K562 (cell line): Measurements from ENCODE around the gene C1orf105. TPM values are rescaled to one million over a fixed set of nuclear protein-coding genes. Genes with fewer than 3 reads are reported as not detected.
A peak's percentile ranks its signal among the peaks of the same experiment; 100 is the strongest.

Experiments used
- CBX3 ChIP-seq, 2 experiments: IDR thresholded peaks; 1 replicate in 1 of 2; 2 replicates in 1 of 2; pipeline ENCODE4 v1.6.1; 2012; ENCODE audit warnings: inconsistent platforms in 2 of 2, low read length in 2 of 2, borderline replicate concordance in 1 of 2, control low read depth in 1 of 2
- HDAC1 ChIP-seq, 2 experiments: fragments of 450-650 bp; IDR thresholded peaks; 2 replicates each; pipeline ENCODE4 v1.6.1; 2016 to 2017; ENCODE audit warnings: inconsistent platforms in 1 of 2, mild to moderate bottlenecking in 1 of 2, moderate library complexity in 1 of 2
- HDAC2 ChIP-seq: fragments of 450-650 bp; IDR thresholded peaks from 2 replicates; pipeline ENCODE4 v1.6.1; 2016; ENCODE audit warnings: mild to moderate bottlenecking
- HMGN3 ChIP-seq: IDR thresholded peaks from 2 replicates; pipeline ENCODE4 v1.6.1; 2011; ENCODE audit warnings: borderline replicate concordance, low read depth, mild to moderate bottlenecking, mixed read lengths, low read length; ENCODE audit not compliant: insufficient read length; ENCODE audit errors: extremely low read depth
- PHF21A ChIP-seq: fragments of 450-650 bp; IDR thresholded peaks from 2 replicates; pipeline ENCODE4 v1.6.1; 2017; ENCODE audit warnings: low read depth, borderline replicate concordance
- STAT5A ChIP-seq: IDR thresholded peaks from 2 replicates; pipeline ENCODE4 v1.6.1; 2012; ENCODE audit warnings: low read length, inconsistent platforms, borderline replicate concordance
- TEAD4 ChIP-seq, 2 experiments: sonication (generic) in 1 of 2; formaldehyde crosslinking in 1 of 2; IDR thresholded peaks; 2 replicates each; pipeline versions ENCODE4 v1.6.1 to v1.8.0; 2012 to 2022; ENCODE audit warnings: borderline replicate concordance in 1 of 2, inconsistent platforms in 1 of 2, low read length in 1 of 2, mild to moderate bottlenecking in 1 of 2, missing genetic modification reagents in 1 of 2
- ZNF134 ChIP-seq: fragments of 250-450 bp; sonication (Bioruptor Pico); conservative IDR thresholded peaks from 2 replicates; pipeline ENCODE4 v1.4.0; 2020
- ZNF143 ChIP-seq: sonication (generic); formaldehyde crosslinking; IDR thresholded peaks from 2 replicates; pipeline ENCODE4 v1.9.0; 2022; ENCODE audit warnings: mild to moderate bottlenecking, missing genetic modification reagents
- polyA plus RNA-seq, 8 experiments: library from polyadenylated mRNA; depleted of rRNA in 4 of 8; stranded (reverse) in 5 of 8; unstranded in 3 of 8; fragments of >200 nt; fragmentation: Nextera tagmentation in 2 of 8; fragmentation: Illumina TruSeq in 1 of 8; extraction: Ambion mirVana in 2 of 8; extraction: Trizol in 1 of 8; gene quantifications; 2 replicates each; pipeline versions ENCODE4 v1.2.1 to v1.2.3, GENCODE V29; 2011 to 2014; ENCODE audit warnings: inconsistent platforms in 1 of 8, missing spikeins in 1 of 8
- total RNA-seq, 7 experiments: library from RNA; depleted of rRNA in 6 of 7; stranded (reverse); fragments of >200 nt in 6 of 7; fragmentation: Illumina TruSeq in 2 of 7; extraction: Trizol in 2 of 7; gene quantifications; 2 replicates each; pipeline versions ENCODE4 v1.2.1 to v1.2.3, GENCODE V29; 2011 to 2021; ENCODE audit warnings: low replicate concordance in 1 of 7
- TF ChIP-seq, protein P1 (sequence below): fragments of 250-450 bp; sonication (Bioruptor Pico); IDR thresholded peaks from 2 replicates; pipeline ENCODE4 v1.5.0; 2021; ENCODE audit warnings: mild to moderate bottlenecking, moderate library complexity
- TF ChIP-seq, protein P2 (sequence below): fragments of 250-450 bp; sonication (Bioruptor Pico); IDR thresholded peaks from 2 replicates; pipeline ENCODE4 v1.8.0; 2022; ENCODE audit warnings: moderate library complexity, mild to moderate bottlenecking, inconsistent platforms
- TF ChIP-seq, protein P3 (sequence below): sonication (generic); formaldehyde crosslinking; IDR thresholded peaks from 2 replicates; pipeline ENCODE4 v1.8.1; 2023; ENCODE audit warnings: mild to moderate bottlenecking, missing genetic modification reagents
- TF ChIP-seq, protein P4 (sequence below): fragments of 450-650 bp; IDR thresholded peaks from 2 replicates; pipeline ENCODE4 v1.6.1; 2014; ENCODE audit warnings: low read depth, mild to moderate bottlenecking, moderate library complexity, borderline replicate concordance
- TF ChIP-seq, protein P5 (sequence below): conservative IDR thresholded peaks from 2 replicates; pipeline ENCODE4 v1.6.1; 2011; ENCODE audit warnings: low read depth, mild to moderate bottlenecking, low read length; ENCODE audit not compliant: control insufficient read depth

C1orf105 gene
- total and polyA plus RNA-seq, 9 of the 15 experiments (the other 6 are each of a cell fraction or from before 2014, with no cell fraction given) = 0.08 TPM; not detected in 8

DNA sequence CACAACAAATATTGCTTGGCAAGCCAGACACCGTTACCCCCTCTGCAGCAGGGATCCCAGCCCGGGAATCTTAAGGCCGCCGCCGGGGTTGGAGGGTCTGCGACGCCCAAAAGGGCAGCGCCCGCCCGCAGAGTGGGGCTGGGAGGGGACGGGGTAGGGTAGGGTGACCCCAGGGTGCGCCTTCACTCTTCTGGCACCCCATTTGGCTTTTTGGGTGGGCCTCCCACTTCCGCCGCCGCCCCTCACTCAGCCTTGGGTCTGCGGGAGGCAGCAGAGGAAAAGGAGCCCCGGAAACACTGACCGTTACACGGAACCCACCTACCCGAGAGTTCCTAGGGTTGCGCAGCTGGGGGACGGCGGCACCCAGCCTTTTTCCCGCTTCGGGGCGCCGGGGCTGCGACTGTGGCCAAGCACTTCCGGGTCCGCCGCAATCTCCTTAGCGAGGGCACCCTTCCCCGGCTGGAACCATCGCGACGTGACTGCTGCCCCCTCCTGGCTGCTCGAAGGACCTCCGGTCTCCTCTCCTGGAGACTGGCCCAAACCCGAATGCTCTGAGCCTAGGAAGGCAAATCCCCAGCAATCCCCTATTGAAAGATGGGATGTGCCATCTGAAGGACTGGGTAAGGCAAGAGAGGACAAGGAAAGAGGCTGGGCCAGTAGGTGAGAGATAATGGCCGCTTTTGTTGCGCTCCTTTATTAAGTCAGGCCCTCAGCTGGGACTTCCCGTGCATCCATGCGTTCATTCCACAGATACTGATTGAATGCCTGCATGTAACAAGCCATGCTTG lies 23.4 kb downstream of the C1orf105 start, which contains the start of gene PIGC (continued):
- no peak for TF ChIP-seq ZNF143 (CRISPR knock-in tag)
- peak; percentile 80 for TF ChIP-seq HMGN3
- no peak for TF ChIP-seq ZNF134
- TF ChIP-seq HDAC1 (IDR thresholded peaks at IDR 0.05) = peak in 1 of 2 experiments; percentile 84; a peak in 2 of 4 replicates
- TF ChIP-seq STAT5A = no peak
- TF ChIP-seq, protein P1, sequence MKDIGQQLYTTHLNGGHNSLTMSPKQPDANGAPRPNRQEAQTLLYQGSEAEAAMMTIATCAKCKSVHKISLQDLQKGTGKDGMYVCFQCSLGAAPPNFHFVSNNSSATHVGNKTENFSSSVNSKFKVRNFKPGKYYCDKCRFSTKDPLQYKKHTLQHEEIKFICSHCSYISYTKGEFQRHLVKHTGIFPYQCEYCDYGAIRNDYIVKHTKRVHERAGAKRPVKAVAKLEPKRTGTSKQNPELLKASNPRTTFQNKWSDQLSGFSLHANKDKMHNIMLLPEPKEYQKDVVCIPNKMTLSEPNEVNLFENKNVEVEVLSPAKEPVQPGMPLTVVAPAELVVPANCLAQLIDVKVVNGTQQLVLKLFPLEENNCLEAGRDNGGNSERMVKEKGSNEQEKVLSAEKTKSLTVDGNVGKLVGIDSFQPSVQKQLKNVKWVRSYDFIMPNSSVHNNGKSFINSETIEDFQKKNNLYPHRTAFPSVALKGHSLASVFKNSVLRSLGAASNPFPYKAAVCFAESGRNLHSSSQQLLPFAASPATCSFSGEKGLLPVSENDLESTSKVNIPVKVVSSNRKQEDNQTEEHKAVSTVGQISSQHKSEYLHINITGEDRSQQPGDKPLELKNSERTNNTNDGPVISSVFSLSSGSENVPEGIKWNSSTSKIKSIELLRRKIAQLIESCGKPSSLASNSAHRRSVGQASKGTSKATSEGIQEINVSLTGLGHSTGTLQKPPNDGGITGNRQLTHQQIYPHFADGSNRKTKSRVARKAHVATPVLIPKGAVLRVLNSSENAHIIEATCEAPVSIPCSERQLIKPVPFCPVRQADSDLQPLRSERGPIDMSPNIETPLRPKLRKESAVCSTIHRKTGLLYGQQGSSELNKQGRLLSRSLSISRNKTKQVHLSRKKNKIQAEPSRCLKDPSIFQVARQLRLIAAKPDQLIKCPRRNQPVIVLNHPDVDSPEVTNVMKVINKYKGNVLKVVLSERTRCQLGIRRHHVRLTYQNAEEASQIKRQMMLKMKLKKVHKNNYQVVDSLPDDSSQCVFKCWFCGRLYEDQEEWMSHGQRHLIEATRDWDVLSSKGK (CRISPR knock-in tag) = no peak
- TF ChIP-seq TEAD4 (IDR thresholded peaks at IDR 0.05; ENCODE audit: low read length) = 0 out of 2 replicates have a peak, but pooled peaks have one; percentile 12
- TF ChIP-seq TEAD4 (CRISPR knock-in tag; IDR thresholded peaks at IDR 0.05; ENCODE audit: borderline replicate concordance) = no peak
- TF ChIP-seq, protein P2, sequence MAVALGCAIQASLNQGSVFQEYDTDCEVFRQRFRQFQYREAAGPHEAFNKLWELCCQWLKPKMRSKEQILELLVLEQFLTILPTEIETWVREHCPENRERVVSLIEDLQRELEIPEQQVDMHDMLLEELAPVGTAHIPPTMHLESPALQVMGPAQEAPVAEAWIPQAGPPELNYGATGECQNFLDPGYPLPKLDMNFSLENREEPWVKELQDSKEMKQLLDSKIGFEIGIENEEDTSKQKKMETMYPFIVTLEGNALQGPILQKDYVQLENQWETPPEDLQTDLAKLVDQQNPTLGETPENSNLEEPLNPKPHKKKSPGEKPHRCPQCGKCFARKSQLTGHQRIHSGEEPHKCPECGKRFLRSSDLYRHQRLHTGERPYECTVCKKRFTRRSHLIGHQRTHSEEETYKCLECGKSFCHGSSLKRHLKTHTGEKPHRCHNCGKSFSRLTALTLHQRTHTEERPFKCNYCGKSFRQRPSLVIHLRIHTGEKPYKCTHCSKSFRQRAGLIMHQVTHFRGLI (CRISPR knock-in tag) = no peak
- TF ChIP-seq HDAC2 = peak; percentile 79; the same call in 1 of the 2 replicates
- TF ChIP-seq, protein P3, sequence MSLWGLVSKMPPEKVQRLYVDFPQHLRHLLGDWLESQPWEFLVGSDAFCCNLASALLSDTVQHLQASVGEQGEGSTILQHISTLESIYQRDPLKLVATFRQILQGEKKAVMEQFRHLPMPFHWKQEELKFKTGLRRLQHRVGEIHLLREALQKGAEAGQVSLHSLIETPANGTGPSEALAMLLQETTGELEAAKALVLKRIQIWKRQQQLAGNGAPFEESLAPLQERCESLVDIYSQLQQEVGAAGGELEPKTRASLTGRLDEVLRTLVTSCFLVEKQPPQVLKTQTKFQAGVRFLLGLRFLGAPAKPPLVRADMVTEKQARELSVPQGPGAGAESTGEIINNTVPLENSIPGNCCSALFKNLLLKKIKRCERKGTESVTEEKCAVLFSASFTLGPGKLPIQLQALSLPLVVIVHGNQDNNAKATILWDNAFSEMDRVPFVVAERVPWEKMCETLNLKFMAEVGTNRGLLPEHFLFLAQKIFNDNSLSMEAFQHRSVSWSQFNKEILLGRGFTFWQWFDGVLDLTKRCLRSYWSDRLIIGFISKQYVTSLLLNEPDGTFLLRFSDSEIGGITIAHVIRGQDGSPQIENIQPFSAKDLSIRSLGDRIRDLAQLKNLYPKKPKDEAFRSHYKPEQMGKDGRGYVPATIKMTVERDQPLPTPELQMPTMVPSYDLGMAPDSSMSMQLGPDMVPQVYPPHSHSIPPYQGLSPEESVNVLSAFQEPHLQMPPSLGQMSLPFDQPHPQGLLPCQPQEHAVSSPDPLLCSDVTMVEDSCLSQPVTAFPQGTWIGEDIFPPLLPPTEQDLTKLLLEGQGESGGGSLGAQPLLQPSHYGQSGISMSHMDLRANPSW (CRISPR knock-in tag) = peak; percentile 47; the same call in 1 of the 2 replicates
- TF ChIP-seq, protein P4, sequence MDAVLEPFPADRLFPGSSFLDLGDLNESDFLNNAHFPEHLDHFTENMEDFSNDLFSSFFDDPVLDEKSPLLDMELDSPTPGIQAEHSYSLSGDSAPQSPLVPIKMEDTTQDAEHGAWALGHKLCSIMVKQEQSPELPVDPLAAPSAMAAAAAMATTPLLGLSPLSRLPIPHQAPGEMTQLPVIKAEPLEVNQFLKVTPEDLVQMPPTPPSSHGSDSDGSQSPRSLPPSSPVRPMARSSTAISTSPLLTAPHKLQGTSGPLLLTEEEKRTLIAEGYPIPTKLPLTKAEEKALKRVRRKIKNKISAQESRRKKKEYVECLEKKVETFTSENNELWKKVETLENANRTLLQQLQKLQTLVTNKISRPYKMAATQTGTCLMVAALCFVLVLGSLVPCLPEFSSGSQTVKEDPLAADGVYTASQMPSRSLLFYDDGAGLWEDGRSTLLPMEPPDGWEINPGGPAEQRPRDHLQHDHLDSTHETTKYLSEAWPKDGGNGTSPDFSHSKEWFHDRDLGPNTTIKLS = peak; percentile 47; the same call in 1 of the 2 replicates
- peak in 1 of 2 experiments; percentile 85; a peak in 1 of 3 replicates for TF ChIP-seq CBX3 (IDR thresholded peaks at IDR 0.05; ENCODE audit: borderline replicate concordance in 1 of 2, low read length in 2 of 2)
- peak; percentile 71; the same call in 1 of the 2 replicates for TF ChIP-seq PHF21A
- TF ChIP-seq, protein P5, sequence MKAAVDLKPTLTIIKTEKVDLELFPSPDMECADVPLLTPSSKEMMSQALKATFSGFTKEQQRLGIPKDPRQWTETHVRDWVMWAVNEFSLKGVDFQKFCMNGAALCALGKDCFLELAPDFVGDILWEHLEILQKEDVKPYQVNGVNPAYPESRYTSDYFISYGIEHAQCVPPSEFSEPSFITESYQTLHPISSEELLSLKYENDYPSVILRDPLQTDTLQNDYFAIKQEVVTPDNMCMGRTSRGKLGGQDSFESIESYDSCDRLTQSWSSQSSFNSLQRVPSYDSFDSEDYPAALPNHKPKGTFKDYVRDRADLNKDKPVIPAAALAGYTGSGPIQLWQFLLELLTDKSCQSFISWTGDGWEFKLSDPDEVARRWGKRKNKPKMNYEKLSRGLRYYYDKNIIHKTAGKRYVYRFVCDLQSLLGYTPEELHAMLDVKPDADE = peak; percentile 79
